DND-41 (cell line): ENCODE results near the gene CD99L2.

Experiments used
- ATAC-seq: fragments of 200-7000 bp; cut with Tn5 transposase; 3 replicates; pipeline ENCODE4 v1.9.1; 2021; ENCODE audit warnings: low read depth; ENCODE audit not compliant: insufficient read depth
- DNase-seq: peaks from one replicate; pipeline ENCODE4 v3.0.0-alpha.2; 2020
- H2AFZ ChIP-seq: 2 replicates; pipeline ENCODE4 v1.6.0; 2012; ENCODE audit warnings: low read depth, low read length
- H3K27ac ChIP-seq: 2 replicates; pipeline ENCODE4 v1.5.1; 2012; ENCODE audit warnings: low read length, inconsistent platforms
- H3K27me3 ChIP-seq: fragments of 200-600 bp; sonication (generic); 2 replicates; pipeline ENCODE4 v1.6.0; 2012; ENCODE audit warnings: low read length, mild to moderate bottlenecking, inconsistent platforms; ENCODE audit not compliant: insufficient read depth, poor library complexity
- H3K36me3 ChIP-seq: 2 replicates; pipeline ENCODE4 v1.5.1; 2012; ENCODE audit warnings: low read length, inconsistent platforms; ENCODE audit not compliant: insufficient read depth
- H3K4me1 ChIP-seq: 2 replicates; pipeline ENCODE4 v1.5.1; 2012; ENCODE audit warnings: mild to moderate bottlenecking, low read length; ENCODE audit not compliant: insufficient read depth
- H3K4me2 ChIP-seq: 2 replicates; pipeline ENCODE4 v1.6.0; 2012; ENCODE audit warnings: mild to moderate bottlenecking, moderate library complexity, low read length, inconsistent platforms; ENCODE audit not compliant: insufficient read depth
- H3K4me3 ChIP-seq, 2 experiments: fragments of 200-600 bp in 1 of 2; shearing (Covaris generic) in 1 of 2; 2 replicates each; pipeline ENCODE4 v1.5.1; 2012 to 2016; ENCODE audit warnings: inconsistent platforms in 2 of 2, low read length in 2 of 2, mild to moderate bottlenecking in 2 of 2, low read depth in 1 of 2, moderate library complexity in 1 of 2
- H3K79me2 ChIP-seq: 2 replicates; pipeline ENCODE4 v1.6.0; 2012; ENCODE audit warnings: low read length, inconsistent platforms; ENCODE audit not compliant: insufficient read depth
- H3K9ac ChIP-seq: 2 replicates; pipeline ENCODE4 v1.6.0; 2012; ENCODE audit warnings: low read depth, mild to moderate bottlenecking, inconsistent platforms, low read length, moderate library complexity
- H3K9me3 ChIP-seq: 2 replicates; pipeline ENCODE4 v1.5.1; 2012; ENCODE audit warnings: low read length, moderate library complexity, mild to moderate bottlenecking, inconsistent platforms; ENCODE audit not compliant: insufficient read depth, severe bottlenecking
- H4K20me1 ChIP-seq: 2 replicates; pipeline ENCODE4 v1.6.0; 2012; ENCODE audit warnings: low read length; ENCODE audit not compliant: insufficient read depth
- CTCF ChIP-seq: IDR thresholded peaks from 2 replicates; pipeline ENCODE4 v1.5.1; 2012; ENCODE audit warnings: borderline replicate concordance, low read length, moderate library complexity, mild to moderate bottlenecking; ENCODE audit not compliant: poor library complexity, severe bottlenecking; ENCODE audit errors: extremely low read depth
- EZH2 ChIP-seq: IDR thresholded peaks from 3 replicates; pipeline ENCODE4 v1.6.1; 2012; ENCODE audit warnings: borderline replicate concordance, low read depth, mild to moderate bottlenecking, moderate library complexity, low read length, inconsistent platforms; ENCODE audit not compliant: severe bottlenecking

CD99L2 gene

GRCh38 chrX:150821971-150822370 is 76.5 kb downstream of the CD99L2 start:
- Histone ChIP-seq H3K4me3 (no peak overlapping the region), H3K79me2 (no peaks in the 10 kb centered on the region), H3K27ac (no peak overlapping the region), H3K27me3 (no peaks in the 10 kb centered on the region), H3K9me3 (no peaks in the 10 kb centered on the region), H3K4me2 (no peak overlapping the region), H3K36me3 (no peaks in the 10 kb centered on the region; the same call in 1 of the 2 replicates), H3K9ac (no peak overlapping the region), H2AFZ (no peak overlapping the region), H3K4me1 (no peaks in the 10 kb centered on the region), H4K20me1 (no peaks in the 10 kb centered on the region)
- ATAC-seq, result no peak
- DNase-seq, result no peak
- TF ChIP-seq CTCF (no peak), EZH2 (no peak)

- Histone ChIP-seq H3K27me3 (no peaks in the 10 kb centered on the region), H3K9me3 (no peaks in the 10 kb centered on the region), H3K27ac (no peak overlapping the region), H3K4me1 (no peaks in the 10 kb centered on the region), H3K79me2 (no peaks in the 10 kb centered on the region), H3K4me2 (no peak overlapping the region), H3K4me3 (no peak overlapping the region), H4K20me1 (no peaks in the 10 kb centered on the region), H2AFZ (no peak overlapping the region), H3K36me3 (0 out of 2 replicates have a peak, but pooled peaks cover 3% of the 10 kb centered on the region), H3K9ac (no peak overlapping the region)
- ATAC-seq, result no peak
- DNase-seq, result no peak
- TF ChIP-seq CTCF, result no peak
- TF ChIP-seq EZH2, result no peak
Observed at GRCh38 chrX:150813922-150814321, 84.5 kb downstream of the CD99L2 start.

GRCh38 chrX:150806827-150807226 is 91.6 kb downstream of the CD99L2 start:
- Histone ChIP-seq H2AFZ (no peak overlapping the region), H3K4me2 (no peak overlapping the region), H3K9ac (no peak overlapping the region), H3K27ac (no peak overlapping the region), H4K20me1 (no peaks in the 10 kb centered on the region), H3K27me3 (no peaks in the 10 kb centered on the region), H3K4me1 (no peaks in the 10 kb centered on the region), H3K36me3 (no peaks in the 10 kb centered on the region), H3K4me3 (no peak overlapping the region), H3K79me2 (no peaks in the 10 kb centered on the region), H3K9me3 (no peaks in the 10 kb centered on the region)
- ATAC-seq, result no peak
- no peak for TF ChIP-seq EZH2
- TF ChIP-seq CTCF, result no peak
- DNase-seq, result no peak

GRCh38 chrX:150805736-150806135 is 92.7 kb downstream of the CD99L2 start:
- no peak for ATAC-seq
- no peak overlapping the region for H3K4me2 ChIP-seq

More at GRCh38 chrX:150805736-150806135, 92.7 kb downstream of the CD99L2 start:
- H4K20me1 ChIP-seq, result no peaks in the 10 kb centered on the region
- no peaks in the 10 kb centered on the region for H3K9me3 ChIP-seq
- H3K27ac ChIP-seq, result no peak overlapping the region
- H3K9ac ChIP-seq, result no peak overlapping the region
- no peak for DNase-seq
- H3K36me3 ChIP-seq, result no peaks in the 10 kb centered on the region
- H3K4me1 ChIP-seq, result no peaks in the 10 kb centered on the region
- H3K79me2 ChIP-seq, result no peaks in the 10 kb centered on the region
- no peak overlapping the region for H2AFZ ChIP-seq
- no peak overlapping the region for H3K4me3 ChIP-seq
- TF ChIP-seq CTCF (no peak), EZH2 (no peak)
- no peaks in the 10 kb centered on the region for H3K27me3 ChIP-seq
